NCI-H526 (cell line): ENCODE results near the gene C12orf43.
"Not testable (repeated sequence)": the region's sequence is repeated elsewhere in the genome, so short reads cannot be mapped to it uniquely, and the experiment has no call there.

Experiments
- DNase-seq, 2 experiments: peaks; one replicate each; lab custom pipeline; 2025; lab: John Stamatoyannopoulos, UW

C12orf43 gene

GRCh38 chr12:121015825-121016766 lies at the start of gene C12orf43:
TSS of gene C12orf43 (minus strand) at chr12:121016487. CDS start at chr12:121016474, 13 bp downstream.
- peak; percentile 81 to 96 for DNase-seq

GRCh38 chr12:121065345-121065744 lies 49.1 kb upstream of the C12orf43 start:
- DNase-seq: no peak

- DNase-seq: not testable (repeated sequence)
Observed at GRCh38 chr12:121064586-121064985, 48.3 kb upstream of the C12orf43 start.

- DNase-seq: no peak
Observed at GRCh38 chr12:121064116-121064515, 47.8 kb upstream of the C12orf43 start.

GRCh38 chr12:121062391-121063045 lies 46.2 kb upstream of the C12orf43 start:
- DNase-seq: no peak

- peak in 1 of 2 experiments; percentile 17 for DNase-seq
Observed at GRCh38 chr12:121061831-121062230, 45.5 kb upstream of the C12orf43 start.

- peak; percentile 53 to 87 for DNase-seq
Observed at GRCh38 chr12:121060149-121061001, 44.1 kb upstream of the C12orf43 start.

- no peak for DNase-seq
Observed at GRCh38 chr12:121059031-121059898, 43.0 kb upstream of the C12orf43 start.

GRCh38 chr12:121057794-121058193 lies 41.5 kb upstream of the C12orf43 start:
- DNase-seq: no peak

- DNase-seq: no peak
Observed at GRCh38 chr12:121053706-121054105, 37.4 kb upstream of the C12orf43 start.

- DNase-seq: peak; percentile 81 to 89
Observed at GRCh38 chr12:121050725-121051124, 34.4 kb upstream of the C12orf43 start.

- no peak for DNase-seq
Observed at GRCh38 chr12:121048442-121048841, 32.2 kb upstream of the C12orf43 start.

GRCh38 chr12:121047400-121047799 lies 31.1 kb upstream of the C12orf43 start:
- not testable (repeated sequence) for DNase-seq

- DNase-seq: no peak
Observed at GRCh38 chr12:121043067-121043466, 26.8 kb upstream of the C12orf43 start.

- DNase-seq: no peak
Observed at GRCh38 chr12:121038861-121039668, 22.8 kb upstream of the C12orf43 start, which contains the start of gene OASL. TSS of gene OASL (minus strand) at chr12:121039246. CDS start at chr12:121038971, 275 bp downstream.

- no peak for DNase-seq
Observed at GRCh38 chr12:121036810-121037326, 20.6 kb upstream of the C12orf43 start.

- no peak for DNase-seq
Observed at GRCh38 chr12:121034616-121035305, 18.5 kb upstream of the C12orf43 start.

- no peak for DNase-seq
Observed at GRCh38 chr12:121033625-121034349, 17.5 kb upstream of the C12orf43 start.
